ENCODE results near the gene TBC1D9. TPM values are rescaled to one million over a fixed set of nuclear protein-coding genes. Genes with fewer than 3 reads are reported as not detected.

Gene TBC1D9
- total RNA-seq, 6 experiments from 2014 or later: 6.6 to 17.9 (median 9.4) TPM

DNA sequence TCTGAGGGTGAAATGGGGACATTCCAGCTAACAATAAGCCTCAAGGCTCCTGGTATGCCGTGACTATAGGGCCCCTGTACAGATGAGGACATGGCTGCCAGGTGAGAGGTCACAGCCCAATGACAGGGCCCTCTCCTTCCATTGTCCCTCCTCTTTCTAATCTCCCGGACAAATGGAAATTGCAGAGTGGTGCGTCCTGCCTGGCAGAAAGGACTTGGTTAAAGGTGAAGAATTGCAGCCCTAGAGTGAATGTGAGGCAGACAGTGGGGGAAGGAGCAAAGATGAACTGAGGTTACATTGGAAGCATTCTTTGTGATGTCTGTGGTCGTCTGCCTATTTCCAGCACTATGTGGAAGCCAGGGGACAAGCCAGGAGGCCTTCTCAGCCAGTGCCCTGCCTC is 180.7 kb downstream of the TBC1D9 start:
- intact Hi-C loops (cut with DNase I): no loop called here
- no peaks in the 10 kb centered on the region for H3K9me3 ChIP-seq
- 49% methylated on average over 4 of the region's 4 CpGs for WGBS (ENCODE audit: insufficient coverage, low coverage, low lambda C conversion rate, missing lambda C conversion rate)
- H3K27me3 ChIP-seq: no peaks in the 10 kb centered on the region
- ATAC-seq (no peak), DNase-seq (no peak)
- H3K4me1 ChIP-seq: no peaks in the 10 kb centered on the region
- no peak overlapping the region for H3K4me3 ChIP-seq
- H3K36me3 ChIP-seq: no peaks in the 10 kb centered on the region
- no peak overlapping the region for H3K27ac ChIP-seq
- TF ChIP-seq, protein P1, sequence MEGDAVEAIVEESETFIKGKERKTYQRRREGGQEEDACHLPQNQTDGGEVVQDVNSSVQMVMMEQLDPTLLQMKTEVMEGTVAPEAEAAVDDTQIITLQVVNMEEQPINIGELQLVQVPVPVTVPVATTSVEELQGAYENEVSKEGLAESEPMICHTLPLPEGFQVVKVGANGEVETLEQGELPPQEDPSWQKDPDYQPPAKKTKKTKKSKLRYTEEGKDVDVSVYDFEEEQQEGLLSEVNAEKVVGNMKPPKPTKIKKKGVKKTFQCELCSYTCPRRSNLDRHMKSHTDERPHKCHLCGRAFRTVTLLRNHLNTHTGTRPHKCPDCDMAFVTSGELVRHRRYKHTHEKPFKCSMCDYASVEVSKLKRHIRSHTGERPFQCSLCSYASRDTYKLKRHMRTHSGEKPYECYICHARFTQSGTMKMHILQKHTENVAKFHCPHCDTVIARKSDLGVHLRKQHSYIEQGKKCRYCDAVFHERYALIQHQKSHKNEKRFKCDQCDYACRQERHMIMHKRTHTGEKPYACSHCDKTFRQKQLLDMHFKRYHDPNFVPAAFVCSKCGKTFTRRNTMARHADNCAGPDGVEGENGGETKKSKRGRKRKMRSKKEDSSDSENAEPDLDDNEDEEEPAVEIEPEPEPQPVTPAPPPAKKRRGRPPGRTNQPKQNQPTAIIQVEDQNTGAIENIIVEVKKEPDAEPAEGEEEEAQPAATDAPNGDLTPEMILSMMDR (IDR thresholded peaks at IDR 0.05): no peak
- TF ChIP-seq POLR2A (IDR thresholded peaks at IDR 0.05): no peak

DNA sequence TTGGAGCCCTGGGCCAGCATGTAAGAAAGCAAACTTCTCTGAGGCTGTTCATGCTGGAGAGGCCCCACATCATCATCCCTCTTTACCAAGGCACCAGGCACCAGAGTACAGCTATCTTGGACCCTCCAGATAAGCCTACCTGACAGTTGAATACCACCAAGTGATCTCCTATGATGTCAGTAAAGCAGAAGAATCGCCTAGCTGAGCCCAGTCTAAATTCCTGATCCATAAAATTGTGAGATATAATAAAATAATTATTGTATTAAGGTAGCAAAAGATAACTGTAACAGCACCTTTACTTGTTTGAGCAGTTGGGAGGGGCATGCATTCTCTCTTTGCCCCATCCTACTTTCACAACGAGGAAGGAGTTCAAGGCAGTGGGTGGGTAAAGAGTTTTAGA is 184.6 kb downstream of the TBC1D9 start:
- peaks cover 0 to 15% (median 3%) of the 10 kb centered on the region in 4 donors for H3K4me1 ChIP-seq
- H3K4me3 ChIP-seq: no peak overlapping the region
- no peaks in the 10 kb centered on the region for H3K36me3 ChIP-seq
- no peak for DNase-seq
- no peak for ATAC-seq
- intact Hi-C loops (cut with DNase I): no loop called here
- 76% methylated on average over 2 of the region's 2 CpGs for WGBS (ENCODE audit: insufficient coverage, low coverage, low lambda C conversion rate, missing lambda C conversion rate)
- no peak overlapping the region for H3K27ac ChIP-seq
- TF ChIP-seq, protein P1 (IDR thresholded peaks at IDR 0.05): no peak
- no peak for TF ChIP-seq POLR2A (IDR thresholded peaks at IDR 0.05)
- H3K9me3 ChIP-seq: no peaks in the 10 kb centered on the region
- peaks cover 0 to 19% of the 10 kb centered on the region in 2 donors for H3K27me3 ChIP-seq

Small RNAs within 50 kb of the gene (small RNA-seq; reads per million reads assigned to genes)
- gene AC108019.1 (0 reads per million in 2 experiments), gene RF00019 (0 reads per million in 2 experiments), gene RN7SL152P (0 reads per million in 2 experiments), gene RNY1P14 (0 reads per million in 2 experiments)

Other genes starting within 250 kb of the TBC1D9 start
- gene ELMOD2, start 232.2 kb downstream of the TBC1D9 start, total RNA-seq: 10 to 100 TPM; 13.2 to 18.6 (median 16.3) TPM
- not detected for gene UCP1, start 187.4 kb downstream of the TBC1D9 start, total RNA-seq

Measured in right lobe of liver (tissue), 6 donors.